Endothelial cell of umbilical vein (primary cell): ENCODE measurements around the gene DDIT4.

ENCODE experiments used
- CTCF ChIP-seq, 2 donors: IDR thresholded peaks; 1 replicate in 1 of 2; 2 replicates in 1 of 2; pipeline ENCODE4 v1.5.1; 2011; ENCODE audit warnings: low read length in 2 of 2, mild to moderate bottlenecking in 2 of 2, moderate library complexity in 2 of 2, control low read depth in 1 of 2, inconsistent platforms in 1 of 2, low read depth in 1 of 2; ENCODE audit not compliant: insufficient read depth in 1 of 2; ENCODE audit errors: extremely low read depth in 1 of 2
- EZH2 ChIP-seq: IDR thresholded peaks from 2 replicates; pipeline ENCODE4 v1.6.1; 2012; ENCODE audit warnings: borderline replicate concordance, low read depth, mild to moderate bottlenecking, moderate library complexity, low read length, inconsistent platforms; ENCODE audit not compliant: severe bottlenecking
- MAX ChIP-seq: IDR thresholded peaks from 2 replicates; pipeline ENCODE4 v1.6.1; 2011; ENCODE audit not compliant: insufficient read depth, insufficient read length
- POLR2A ChIP-seq: IDR thresholded peaks from 2 replicates; pipeline ENCODE4 v1.6.1; 2012; ENCODE audit warnings: low read depth, mild to moderate bottlenecking, control low read depth, low read length
- POLR2AphosphoS5 ChIP-seq: IDR thresholded peaks from 2 replicates; pipeline ENCODE4 v1.6.1; 2012; ENCODE audit warnings: low read depth, mild to moderate bottlenecking, control low read depth, low read length, moderate library complexity; ENCODE audit not compliant: insufficient read depth

- TF ChIP-seq POLR2A (no peak), CTCF (IDR thresholded peaks at IDR 0.05; ENCODE audit: extremely low read depth in 1 of 2, insufficient read depth in 1 of 2, low read depth in 1 of 2, low read length in 2 of 2) (no peak), POLR2AphosphoS5 (no peak), EZH2 (no peak), MAX (no peak)
These were observed 18.5 kb downstream of the DDIT4 start for GRCh38 chr10:72292223-72292691.
